Smooth muscle cell (in vitro differentiated cells): ENCODE measurements around the gene FURIN. TPM values are rescaled to one million over a fixed set of nuclear protein-coding genes. Genes with fewer than 3 reads are reported as not detected.

Experiments used
- DNase-seq: peaks from one replicate; lab custom pipeline; 2025; ENCODE audit not compliant: unreplicated experiment; lab: John Stamatoyannopoulos, UW
- H2AFZ ChIP-seq: fragments of 200-600 bp; sonication (generic); 2 replicates; pipeline ENCODE4 v1.6.0; 2016; ENCODE audit warnings: antibody characterized with exemption, low read depth, mild to moderate bottlenecking
- H3F3A ChIP-seq: fragments of 200-600 bp; sonication (generic); 2 replicates; pipeline ENCODE4 v1.6.0; 2017; ENCODE audit warnings: antibody characterized with exemption, low read depth
- H3K27ac ChIP-seq: fragments of 200-600 bp; sonication (generic); 2 replicates; pipeline ENCODE4 v1.5.1; 2016; ENCODE audit warnings: low read depth, mild to moderate bottlenecking
- H3K27me3 ChIP-seq: fragments of 200-600 bp; sonication (generic); 2 replicates; pipeline ENCODE4 v1.6.1; 2016; ENCODE audit warnings: low read depth, mild to moderate bottlenecking
- H3K36me3 ChIP-seq: fragments of 200-600 bp; sonication (generic); 2 replicates; pipeline ENCODE4 v1.5.1; 2016; ENCODE audit warnings: low read depth
- H3K4me1 ChIP-seq: fragments of 200-600 bp; sonication (generic); 2 replicates; pipeline ENCODE4 v1.5.1; 2016; ENCODE audit warnings: low read depth
- H3K4me2 ChIP-seq: fragments of 200-600 bp; sonication (generic); 2 replicates; pipeline ENCODE4 v1.6.0; 2016; ENCODE audit warnings: mild to moderate bottlenecking
- H3K4me3 ChIP-seq: fragments of 200-600 bp; sonication (generic); 2 replicates; pipeline ENCODE4 v1.5.1; 2016; ENCODE audit warnings: mild to moderate bottlenecking
- H3K79me2 ChIP-seq: fragments of 200-600 bp; sonication (generic); 2 replicates; pipeline ENCODE4 v1.6.0; 2016; ENCODE audit warnings: low read depth, mild to moderate bottlenecking
- H3K9ac ChIP-seq: fragments of 200-600 bp; sonication (generic); 2 replicates; pipeline ENCODE4 v1.6.0; 2016; ENCODE audit warnings: low read depth
- H3K9me3 ChIP-seq: fragments of 200-600 bp; sonication (generic); replicated peaks from 2 replicates; pipeline ENCODE4 v1.5.1; 2016; ENCODE audit warnings: low read depth
- H4K20me1 ChIP-seq: fragments of 200-600 bp; sonication (generic); 2 replicates; pipeline ENCODE4 v1.6.0; 2016; ENCODE audit warnings: low read depth
- CTCF ChIP-seq: fragments of 200-600 bp; sonication (generic); IDR thresholded peaks from 2 replicates; pipeline ENCODE4 v1.5.1; 2017; ENCODE audit warnings: borderline replicate concordance, mild to moderate bottlenecking, antibody characterized with exemption; ENCODE audit not compliant: insufficient read depth, poor library complexity, severe bottlenecking
- WGBS: methylation state at CpG from one replicate; pipeline ENCODE4 v1.1.7; 2016; ENCODE audit warnings: low lambda C conversion rate; 5-methylcytosine and 5-hydroxymethylcytosine counted together
- polyA plus RNA-seq: library from polyadenylated mRNA; unstranded; fragments of >200 nt; fragmentation: Nextera tagmentation; extraction: Ambion mirVana; gene quantifications from 2 replicates; pipeline ENCODE4 v1.2.1, GENCODE V29; 2016
- total RNA-seq: library from RNA; depleted of rRNA; stranded (reverse); fragments of >200 nt; gene quantifications from 2 replicates; pipeline ENCODE4 v1.2.3, GENCODE V29; 2014

Gene FURIN
- total and polyA plus RNA-seq, 2 experiments from 2014 or later: 66.0 to 113 TPM

GRCh38 chr15:90834626-90835025 is 33.8 kb upstream of the FURIN start:
- H3K27ac ChIP-seq: no peak overlapping the region
- H3K4me2 ChIP-seq: no peak overlapping the region
- no peak overlapping the region for H2AFZ ChIP-seq
- H4K20me1 ChIP-seq: no peaks in the 10 kb centered on the region
- no peak for TF ChIP-seq CTCF
- DNase-seq: no peak
- no peaks in the 10 kb centered on the region for H3K27me3 ChIP-seq
- no peaks in the 10 kb centered on the region for H3K79me2 ChIP-seq
- H3K4me3 ChIP-seq: no peak overlapping the region
- no peaks in the 10 kb centered on the region for H3K36me3 ChIP-seq
- no peaks in the 10 kb centered on the region for H3K9me3 ChIP-seq
- H3K9ac ChIP-seq: no peak overlapping the region
- H3K4me1 ChIP-seq: peaks cover 4% of the 10 kb centered on the region
- 90% methylated on average over 5 of the region's 5 CpGs for WGBS
- peaks cover 2% of the 10 kb centered on the region for H3F3A ChIP-seq

- peak overlapping the region; percentile 59 for H3K4me2 ChIP-seq
Measured at GRCh38 chr15:90836296-90836871, 32.0 kb upstream of the FURIN start.

GRCh38 chr15:90837094-90837493 is 31.3 kb upstream of the FURIN start:
- Histone ChIP-seq H3K27ac (peak overlapping the region; percentile 58), H3K9me3 (no peaks in the 10 kb centered on the region), H3K4me3 (no peak overlapping the region), H3K27me3 (no peaks in the 10 kb centered on the region), H3K4me2 (no peak overlapping the region), H3K9ac (no peak overlapping the region), H4K20me1 (no peaks in the 10 kb centered on the region), H2AFZ (no peak overlapping the region), H3F3A (peaks cover 14% of the 10 kb centered on the region), H3K4me1 (peaks cover 16% of the 10 kb centered on the region), H3K79me2 (no peaks in the 10 kb centered on the region), H3K36me3 (no peaks in the 10 kb centered on the region)
- no peak for TF ChIP-seq CTCF
- 77% methylated on average over 11 of the region's 11 CpGs for WGBS
- no peak for DNase-seq

More at GRCh38 chr15:90836296-90836871, 32.0 kb upstream of the FURIN start:
- no peak for DNase-seq
- Histone ChIP-seq H3K36me3 (no peaks in the 10 kb centered on the region), H3K9ac (no peak overlapping the region), H3K79me2 (no peaks in the 10 kb centered on the region), H3K27ac (peak overlapping the region; percentile 58), H3K9me3 (no peaks in the 10 kb centered on the region), H3K27me3 (no peaks in the 10 kb centered on the region), H2AFZ (no peak overlapping the region), H4K20me1 (no peaks in the 10 kb centered on the region), H3K4me3 (no peak overlapping the region), H3F3A (peaks cover 14% of the 10 kb centered on the region), H3K4me1 (peaks cover 16% of the 10 kb centered on the region)
- no peak for TF ChIP-seq CTCF
- WGBS: 16% methylated on average over 6 of the region's 7 CpGs

GRCh38 chr15:90838139-90838538 is 30.2 kb upstream of the FURIN start:
- no peaks in the 10 kb centered on the region for H3K79me2 ChIP-seq
- H4K20me1 ChIP-seq: no peaks in the 10 kb centered on the region
- no peaks in the 10 kb centered on the region for H3K27me3 ChIP-seq
- peaks cover 16% of the 10 kb centered on the region for H3K4me1 ChIP-seq
- no peak overlapping the region for H3K27ac ChIP-seq
- 94% methylated on average over 15 of the region's 15 CpGs for WGBS
- no peak overlapping the region for H3K4me2 ChIP-seq
- TF ChIP-seq CTCF: no peak
- no peak for DNase-seq
- no peaks in the 10 kb centered on the region for H3K36me3 ChIP-seq
- no peak overlapping the region for H2AFZ ChIP-seq
- no peaks in the 10 kb centered on the region for H3K9me3 ChIP-seq
- peaks cover 14% of the 10 kb centered on the region for H3F3A ChIP-seq
- no peak overlapping the region for H3K9ac ChIP-seq
- H3K4me3 ChIP-seq: no peak overlapping the region
